Type B pancreatic cell (in vitro differentiated cells): Measurements from ENCODE around the gene COL25A1. TPM values are rescaled to one million over a fixed set of nuclear protein-coding genes. Genes with fewer than 3 reads are reported as not detected.
"Not testable (repeated sequence)": the region's sequence is repeated elsewhere in the genome, so short reads cannot be mapped to it uniquely, and the experiment has no call there.

Experiments used
- DNase-seq: peaks from one replicate; pipeline ENCODE4 v3.0.0; 2021; ENCODE audit warnings: mixed read lengths; ENCODE audit not compliant: unreplicated experiment; ENCODE audit errors: extremely low spot score
- H3K27ac Mint-ChIP-seq: 2 replicates; pipeline ENCODE4 v1.8.0; 2021; ENCODE audit warnings: mild to moderate bottlenecking, mixed read lengths
- H3K27me3 Mint-ChIP-seq: 2 replicates; pipeline ENCODE4 v1.8.0; 2021; ENCODE audit warnings: mixed read lengths
- H3K36me3 Mint-ChIP-seq: 2 replicates; pipeline ENCODE4 v1.8.0; 2021; ENCODE audit warnings: mixed read lengths
- H3K4me1 Mint-ChIP-seq: one replicate; pipeline ENCODE4 v1.8.0; 2021; ENCODE audit warnings: mixed read lengths; ENCODE audit not compliant: unreplicated experiment
- H3K4me3 Mint-ChIP-seq: 2 replicates; pipeline ENCODE4 v1.8.0; 2021; ENCODE audit warnings: mild to moderate bottlenecking, mixed read lengths
- H3K9me3 Mint-ChIP-seq: 2 replicates; pipeline ENCODE4 v1.8.0; 2021; ENCODE audit warnings: mixed read lengths
- total RNA-seq: library from RNA; stranded (reverse); gene quantifications from 2 replicates; pipeline ENCODE4 v1.2.1, GENCODE V29; 2021; ENCODE audit warnings: low replicate concordance
- TF ChIP-seq, protein P1 (sequence below): fragments of 200-600 bp; sonication (generic); conservative IDR thresholded peaks from 2 replicates; pipeline ENCODE4 v1.5.0; 2021; ENCODE audit warnings: antibody characterized with exemption, mild to moderate bottlenecking

The COL25A1 gene
- total RNA-seq, 1 donor from 2014 or later = 9.2 TPM

DNA sequence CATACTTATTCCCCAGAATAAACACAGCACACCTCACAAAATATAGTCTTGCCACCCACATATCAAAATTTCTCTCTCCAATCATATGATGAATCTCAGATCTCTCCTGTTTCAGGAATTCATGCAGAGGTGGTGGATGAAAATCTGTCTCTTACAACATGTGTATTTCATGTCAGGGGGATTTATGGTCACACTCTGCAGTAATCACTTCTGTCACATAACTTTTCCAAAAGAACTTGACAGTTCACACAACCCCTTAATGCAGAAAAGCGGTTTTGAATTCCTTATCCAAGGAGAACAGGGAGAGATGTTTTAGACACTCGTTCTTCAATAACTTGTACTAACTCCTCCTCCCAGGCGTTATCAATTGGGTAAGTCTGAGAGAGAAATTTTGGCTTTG, 359.1 kb downstream of the COL25A1 start:
- DNase-seq = no peak
- no peaks in the 10 kb centered on the region for H3K36me3 Mint-ChIP-seq
- H3K4me1 Mint-ChIP-seq = peaks cover 13% of the 10 kb centered on the region
- no peak overlapping the region for H3K27ac Mint-ChIP-seq
- peaks cover 4% of the 10 kb centered on the region for H3K9me3 Mint-ChIP-seq
- peaks cover 5% of the 10 kb centered on the region for H3K27me3 Mint-ChIP-seq
- H3K4me3 Mint-ChIP-seq = no peak overlapping the region
- TF ChIP-seq, protein P1, sequence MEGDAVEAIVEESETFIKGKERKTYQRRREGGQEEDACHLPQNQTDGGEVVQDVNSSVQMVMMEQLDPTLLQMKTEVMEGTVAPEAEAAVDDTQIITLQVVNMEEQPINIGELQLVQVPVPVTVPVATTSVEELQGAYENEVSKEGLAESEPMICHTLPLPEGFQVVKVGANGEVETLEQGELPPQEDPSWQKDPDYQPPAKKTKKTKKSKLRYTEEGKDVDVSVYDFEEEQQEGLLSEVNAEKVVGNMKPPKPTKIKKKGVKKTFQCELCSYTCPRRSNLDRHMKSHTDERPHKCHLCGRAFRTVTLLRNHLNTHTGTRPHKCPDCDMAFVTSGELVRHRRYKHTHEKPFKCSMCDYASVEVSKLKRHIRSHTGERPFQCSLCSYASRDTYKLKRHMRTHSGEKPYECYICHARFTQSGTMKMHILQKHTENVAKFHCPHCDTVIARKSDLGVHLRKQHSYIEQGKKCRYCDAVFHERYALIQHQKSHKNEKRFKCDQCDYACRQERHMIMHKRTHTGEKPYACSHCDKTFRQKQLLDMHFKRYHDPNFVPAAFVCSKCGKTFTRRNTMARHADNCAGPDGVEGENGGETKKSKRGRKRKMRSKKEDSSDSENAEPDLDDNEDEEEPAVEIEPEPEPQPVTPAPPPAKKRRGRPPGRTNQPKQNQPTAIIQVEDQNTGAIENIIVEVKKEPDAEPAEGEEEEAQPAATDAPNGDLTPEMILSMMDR = no peak

DNA sequence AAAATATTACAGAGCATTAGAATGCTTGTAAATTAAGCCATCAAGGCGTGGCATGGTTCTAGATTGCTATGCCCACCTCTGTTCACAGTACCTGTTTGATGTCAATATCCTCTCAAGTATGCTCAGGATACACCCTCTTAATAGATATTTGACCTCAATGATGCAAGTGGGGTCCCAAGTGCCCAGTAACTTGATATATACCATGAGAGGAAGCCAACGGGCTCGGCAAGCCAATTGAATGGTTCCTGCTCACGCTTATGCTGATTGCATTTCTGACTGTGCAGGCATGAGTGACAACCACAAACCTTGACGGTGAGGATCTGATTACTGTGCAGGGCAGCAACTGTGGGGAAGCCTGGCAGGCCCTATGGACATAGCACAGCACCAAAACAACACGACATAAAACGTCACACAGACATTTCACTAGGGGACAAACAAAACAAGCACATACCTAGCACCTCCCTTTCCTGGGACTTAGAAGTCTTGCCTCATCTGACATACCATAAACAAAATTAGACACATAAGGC, 360.5 kb downstream of the COL25A1 start:
- Mint-ChIP-seq H3K4me3 (no peak overlapping the region), H3K4me1 (peaks cover 13% of the 10 kb centered on the region), H3K36me3 (no peaks in the 10 kb centered on the region), H3K27ac (no peak overlapping the region), H3K27me3 (peaks cover 4% of the 10 kb centered on the region), H3K9me3 (peaks cover 4% of the 10 kb centered on the region)
- TF ChIP-seq, protein P1 = no peak
- no peak for DNase-seq

DNA sequence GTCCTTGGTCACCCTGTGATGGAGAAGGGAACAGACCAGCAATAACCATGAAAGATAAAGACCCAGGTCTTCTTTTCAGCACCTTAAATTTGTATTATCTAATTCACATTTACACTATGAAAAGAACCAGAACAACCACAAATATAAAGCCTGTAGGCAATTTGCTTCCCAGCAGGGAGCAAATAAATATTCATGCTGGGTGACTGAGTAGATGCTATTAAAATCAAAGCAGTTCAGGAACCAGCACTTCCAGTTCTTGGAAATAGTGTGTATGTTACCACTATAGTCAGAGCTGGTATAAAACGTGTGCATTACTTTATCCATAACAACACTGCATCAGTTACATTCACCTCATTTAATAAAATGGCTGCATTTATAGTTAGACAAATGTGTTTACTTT, 361.8 kb downstream of the COL25A1 start:
- peaks cover 4% of the 10 kb centered on the region for H3K9me3 Mint-ChIP-seq
- H3K27ac Mint-ChIP-seq = peak overlapping the region; percentile 50
- DNase-seq = no peak
- H3K4me3 Mint-ChIP-seq = no peak overlapping the region
- TF ChIP-seq, protein P1 = no peak
- H3K4me1 Mint-ChIP-seq = peaks cover 13% of the 10 kb centered on the region
- no peaks in the 10 kb centered on the region for H3K36me3 Mint-ChIP-seq
- H3K27me3 Mint-ChIP-seq = peaks cover 6% of the 10 kb centered on the region

DNA sequence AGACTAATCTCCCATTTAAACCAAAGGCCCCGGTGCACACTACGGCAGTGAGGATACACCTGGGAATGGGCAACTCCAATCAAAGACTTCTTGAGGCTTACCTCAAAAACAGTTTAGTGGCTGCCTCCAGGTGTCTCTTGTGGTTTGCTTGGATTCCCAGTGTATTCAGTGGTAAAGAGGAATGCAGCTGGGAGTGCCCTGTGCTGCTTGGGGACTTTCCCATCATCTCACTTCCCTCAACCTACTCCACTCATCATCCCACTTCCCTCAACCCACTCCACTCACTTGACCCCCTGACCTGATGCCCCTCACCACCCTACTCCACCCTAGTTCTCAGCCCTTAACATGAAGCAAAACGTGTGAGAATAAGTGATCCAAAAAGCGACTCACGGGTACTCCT, 362.3 kb downstream of the COL25A1 start:
- peak overlapping the region; percentile 50 for H3K27ac Mint-ChIP-seq
- H3K9me3 Mint-ChIP-seq = peaks cover 4% of the 10 kb centered on the region

DNA sequence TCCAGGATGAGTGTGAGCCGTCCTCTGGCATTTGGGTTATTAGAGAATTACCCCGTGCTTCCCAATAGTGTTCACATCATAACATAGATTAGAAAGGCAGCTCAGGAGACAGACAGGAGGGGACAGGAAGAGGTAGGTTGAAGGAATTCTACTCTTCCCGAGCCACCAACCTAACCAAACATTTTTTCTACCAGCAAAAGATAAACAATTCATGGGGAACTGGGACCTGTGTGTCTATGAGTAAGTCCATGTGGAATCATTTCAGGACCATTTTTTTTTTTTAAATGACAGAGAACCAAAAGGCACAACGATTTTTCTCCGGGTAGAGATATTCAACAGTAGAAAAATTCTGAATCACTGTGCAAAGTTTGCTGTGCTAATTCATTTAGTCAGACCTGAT, 365.4 kb downstream of the COL25A1 start:
- TF ChIP-seq, protein P1 = no peak
- no peak overlapping the region for H3K4me3 Mint-ChIP-seq
- peaks cover 6% of the 10 kb centered on the region for H3K27me3 Mint-ChIP-seq
- H3K27ac Mint-ChIP-seq = no peak overlapping the region
- H3K36me3 Mint-ChIP-seq = no peaks in the 10 kb centered on the region
- peaks cover 4% of the 10 kb centered on the region for H3K9me3 Mint-ChIP-seq
- H3K4me1 Mint-ChIP-seq = no peaks in the 10 kb centered on the region
- no peak for DNase-seq

More for the DNA sequence above, 362.3 kb downstream of the COL25A1 start:
- no peak for DNase-seq
- H3K36me3 Mint-ChIP-seq = no peaks in the 10 kb centered on the region
- peaks cover 6% of the 10 kb centered on the region for H3K27me3 Mint-ChIP-seq
- no peak overlapping the region for H3K4me3 Mint-ChIP-seq
- peaks cover 13% of the 10 kb centered on the region for H3K4me1 Mint-ChIP-seq
- TF ChIP-seq, protein P1 = no peak

DNA sequence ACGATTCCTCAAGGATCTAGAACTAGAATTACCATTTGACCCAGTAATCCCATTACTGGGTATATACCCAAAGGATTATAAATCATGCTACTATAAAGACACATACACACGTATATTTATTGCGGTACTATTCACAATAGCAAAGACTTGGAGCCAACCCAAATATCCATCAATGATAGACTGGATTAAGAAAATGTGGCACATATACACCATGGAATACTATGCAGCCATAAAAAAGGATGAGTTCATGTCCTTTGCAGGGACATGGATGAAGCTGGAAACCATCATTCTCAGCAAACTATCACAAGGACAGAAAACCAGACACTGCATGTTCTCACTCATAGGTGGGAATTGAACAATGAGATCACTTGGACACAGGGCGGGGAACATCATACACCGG, 368.5 kb downstream of the COL25A1 start:
- not testable (repeated sequence) for DNase-seq, H3K9me3 Mint-ChIP-seq, H3K27me3 Mint-ChIP-seq, H3K4me3 Mint-ChIP-seq, H3K27ac Mint-ChIP-seq, H3K36me3 Mint-ChIP-seq, H3K4me1 Mint-ChIP-seq
